T-helper 17 cell (primary cell): Measurements from ENCODE around the gene DSCAM. TPM values are rescaled to one million over a fixed set of nuclear protein-coding genes. Genes with fewer than 3 reads are reported as not detected.
"Not testable (repeated sequence)": the region's sequence is repeated elsewhere in the genome, so short reads cannot be mapped to it uniquely, and the experiment has no call there.

Source experiments
- ATAC-seq: fragments of 150-1000 bp; cut with Tn5 transposase; 2 replicates; pipeline ENCODE4 v1.10.0; 2021; ENCODE audit warnings: mild to moderate bottlenecking, moderate library complexity
- DNase-seq, 3 donors: peaks; one replicate each; pipeline versions ENCODE4 v3.0.0 to v3.0.0-alpha.2; 2020 to 2021
- H3K9me3 ChIP-seq: one replicate; pipeline ENCODE4 v1.7.0; 2013; ENCODE audit warnings: low read length, mild to moderate bottlenecking; ENCODE audit not compliant: control insufficient read depth, poor library complexity, severe bottlenecking
- H3K27ac Mint-ChIP-seq: one replicate; pipeline ENCODE4 v1.8.0; 2022; ENCODE audit warnings: mild to moderate bottlenecking, moderate library complexity, mixed read lengths
- H3K27me3 Mint-ChIP-seq: one replicate; pipeline ENCODE4 v1.8.0; 2022; ENCODE audit warnings: mixed read lengths
- H3K36me3 Mint-ChIP-seq: one replicate; pipeline ENCODE4 v1.8.0; 2022; ENCODE audit warnings: low read depth, mixed read lengths
- H3K4me1 Mint-ChIP-seq: one replicate; pipeline ENCODE4 v1.8.0; 2022; ENCODE audit warnings: mild to moderate bottlenecking, mixed read lengths
- H3K4me3 Mint-ChIP-seq: one replicate; pipeline ENCODE4 v1.8.0; 2022; ENCODE audit warnings: mild to moderate bottlenecking, moderate library complexity, mixed read lengths
- total RNA-seq, 4 donors: library from RNA in 2 of 4; stranded (reverse) in 2 of 4; gene quantifications; one replicate each; pipeline ENCODE4 v1.2.3 and lab custom pipeline; 2022 to 2026

DSCAM gene
- total RNA-seq, 2 donors from 2014 or later: not detected

DNA sequence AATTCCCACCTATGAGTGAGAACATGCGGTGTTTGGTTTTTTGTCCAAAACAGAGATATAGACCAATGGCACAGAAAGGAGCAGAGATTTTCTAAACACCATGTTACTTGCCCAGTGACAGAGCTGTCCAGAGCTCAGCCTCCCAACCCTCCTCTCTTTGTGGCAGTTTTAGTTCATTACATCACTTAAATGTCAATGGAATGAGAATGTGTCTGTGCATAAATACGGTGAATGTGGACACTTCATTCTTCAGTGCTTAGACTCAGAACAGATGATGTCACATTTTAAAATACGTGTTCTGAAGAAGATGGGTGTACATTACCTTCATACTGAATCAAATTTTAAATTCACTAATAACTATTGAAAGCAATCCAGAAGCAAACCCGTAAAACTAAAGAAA lies 374.9 kb downstream of the DSCAM start:
- no peaks in the 10 kb centered on the region for H3K9me3 ChIP-seq
- Mint-ChIP-seq H3K4me3 (no peak overlapping the region), H3K4me1 (no peaks in the 10 kb centered on the region), H3K36me3 (no peaks in the 10 kb centered on the region), H3K27me3 (no peaks in the 10 kb centered on the region), H3K27ac (no peak overlapping the region)
- ATAC-seq (no peak), DNase-seq (no peak)

DNA sequence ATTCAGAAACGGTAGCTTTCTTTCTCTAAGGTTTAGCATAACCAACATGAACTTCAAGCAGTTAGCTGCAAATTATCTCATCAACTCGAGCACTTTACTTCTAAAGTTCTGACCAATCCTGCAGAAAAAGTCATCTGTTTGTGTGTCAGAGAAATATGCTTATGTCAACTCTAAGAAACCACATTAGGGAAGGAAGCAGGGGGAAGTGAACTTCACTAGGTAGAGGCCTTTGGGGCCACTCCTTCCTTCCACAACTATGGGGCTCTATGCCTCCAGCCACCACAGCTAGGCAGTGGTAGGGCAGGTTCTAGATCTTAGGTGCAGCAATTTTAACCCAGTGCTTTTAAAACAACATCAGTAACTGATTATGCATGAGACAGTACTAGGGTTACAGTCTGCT lies 375.9 kb downstream of the DSCAM start:
- Mint-ChIP-seq H3K4me1 (no peaks in the 10 kb centered on the region), H3K27ac (no peak overlapping the region), H3K4me3 (no peak overlapping the region), H3K27me3 (no peaks in the 10 kb centered on the region), H3K36me3 (no peaks in the 10 kb centered on the region)
- no peaks in the 10 kb centered on the region for H3K9me3 ChIP-seq
- no peak for DNase-seq
- ATAC-seq: no peak

DNA sequence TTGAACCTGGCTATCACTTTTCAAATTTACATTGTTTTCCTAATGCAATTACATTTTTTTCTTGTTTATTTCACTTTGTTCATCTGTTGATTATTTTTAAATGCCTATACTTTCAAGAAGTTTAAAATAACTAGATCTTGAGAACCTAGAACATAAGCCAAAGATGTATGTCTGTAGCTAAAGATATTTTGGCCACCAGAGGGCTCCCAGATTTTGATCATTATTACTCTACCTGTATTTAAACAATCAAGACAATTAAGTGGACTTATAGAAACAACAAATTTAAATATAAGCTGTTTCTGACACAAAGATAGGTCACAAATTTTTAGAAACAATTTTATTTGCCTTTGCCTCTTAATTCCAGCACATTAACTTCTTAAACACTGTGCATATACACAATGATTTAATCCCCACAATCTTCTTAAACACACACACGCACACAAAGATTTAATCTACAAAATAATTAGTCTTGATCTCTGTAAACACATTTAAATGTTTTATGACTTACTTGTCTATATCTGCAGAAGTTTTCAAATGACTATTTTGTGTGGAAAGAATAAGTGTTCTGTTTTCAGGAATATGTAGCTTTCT lies 380.0 kb downstream of the DSCAM start:
- ATAC-seq (no peak), DNase-seq (no peak)
- Mint-ChIP-seq H3K4me3 (no peak overlapping the region), H3K36me3 (no peaks in the 10 kb centered on the region), H3K4me1 (no peaks in the 10 kb centered on the region), H3K27ac (no peak overlapping the region), H3K27me3 (no peaks in the 10 kb centered on the region)
- no peaks in the 10 kb centered on the region for H3K9me3 ChIP-seq

DNA sequence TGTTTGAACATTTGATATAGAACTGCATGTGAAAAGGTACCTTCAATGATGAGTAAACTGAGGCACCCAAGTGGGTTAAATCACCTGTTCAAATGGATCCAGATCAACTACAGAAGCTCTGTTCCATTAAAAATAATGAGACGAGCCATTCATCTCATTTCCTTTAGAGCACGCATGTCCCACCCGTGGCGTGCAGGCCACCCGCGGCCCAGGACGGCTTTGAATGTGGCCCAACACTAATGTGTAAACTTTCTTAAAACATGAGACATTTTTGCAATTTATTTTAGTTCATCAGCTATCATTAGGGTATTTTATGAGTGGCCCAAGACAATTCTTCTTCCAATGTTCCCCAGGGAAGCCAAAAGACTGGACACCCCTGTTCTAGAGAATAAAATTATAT lies 381.6 kb downstream of the DSCAM start:
- DNase-seq (no peak), ATAC-seq (no peak)
- H3K36me3 Mint-ChIP-seq: no peaks in the 10 kb centered on the region
- H3K27me3 Mint-ChIP-seq: no peaks in the 10 kb centered on the region
- H3K4me3 Mint-ChIP-seq: no peak overlapping the region
- no peaks in the 10 kb centered on the region for H3K9me3 ChIP-seq
- H3K27ac Mint-ChIP-seq: no peak overlapping the region
- no peaks in the 10 kb centered on the region for H3K4me1 Mint-ChIP-seq

DNA sequence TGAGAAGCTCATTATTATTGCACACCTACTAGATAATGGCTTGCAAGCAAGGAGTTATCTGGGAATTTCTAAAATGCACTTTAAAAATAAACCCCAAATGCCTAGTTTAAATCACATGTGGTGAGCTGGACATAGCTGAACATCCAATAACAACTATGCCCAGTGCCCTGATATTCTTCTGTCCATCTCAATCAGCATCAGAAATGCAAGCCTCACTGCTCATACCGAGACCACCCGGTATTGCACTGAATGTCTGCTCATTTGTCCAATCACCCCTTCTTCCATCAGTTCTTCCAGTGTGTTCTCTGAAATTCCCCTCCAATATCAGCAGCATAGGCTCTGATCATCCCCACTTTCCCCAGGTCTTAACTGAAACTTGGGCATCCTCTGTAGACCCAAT lies 383.8 kb downstream of the DSCAM start:
- Mint-ChIP-seq H3K4me1 (no peaks in the 10 kb centered on the region), H3K27ac (no peak overlapping the region), H3K27me3 (no peaks in the 10 kb centered on the region), H3K4me3 (no peak overlapping the region), H3K36me3 (no peaks in the 10 kb centered on the region)
- ATAC-seq: no peak
- DNase-seq: no peak
- H3K9me3 ChIP-seq: no peaks in the 10 kb centered on the region

DNA sequence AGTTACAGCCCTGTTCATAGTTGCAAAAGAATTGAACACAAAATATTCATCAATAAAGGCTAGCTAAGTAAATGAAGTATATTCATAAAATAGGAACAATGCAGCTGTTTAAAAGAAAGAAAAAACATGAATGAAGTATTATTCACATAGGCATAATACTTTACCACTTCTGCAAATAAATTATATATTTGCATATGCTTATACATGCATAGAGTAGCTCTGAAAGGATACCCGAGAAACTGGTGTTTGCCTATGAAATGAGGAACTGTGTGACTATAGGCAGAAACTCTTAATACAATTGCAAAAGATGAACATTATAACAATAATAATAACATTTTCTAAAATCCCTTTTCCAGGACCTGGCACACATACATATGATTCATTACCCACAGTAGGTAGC lies 385.9 kb downstream of the DSCAM start:
- no peak overlapping the region for H3K27ac Mint-ChIP-seq
- H3K4me3 Mint-ChIP-seq: no peak overlapping the region
- H3K4me1 Mint-ChIP-seq: no peaks in the 10 kb centered on the region
- no peaks in the 10 kb centered on the region for H3K9me3 ChIP-seq
- no peaks in the 10 kb centered on the region for H3K27me3 Mint-ChIP-seq
- DNase-seq: no peak
- ATAC-seq: no peak
- no peaks in the 10 kb centered on the region for H3K36me3 Mint-ChIP-seq

DNA sequence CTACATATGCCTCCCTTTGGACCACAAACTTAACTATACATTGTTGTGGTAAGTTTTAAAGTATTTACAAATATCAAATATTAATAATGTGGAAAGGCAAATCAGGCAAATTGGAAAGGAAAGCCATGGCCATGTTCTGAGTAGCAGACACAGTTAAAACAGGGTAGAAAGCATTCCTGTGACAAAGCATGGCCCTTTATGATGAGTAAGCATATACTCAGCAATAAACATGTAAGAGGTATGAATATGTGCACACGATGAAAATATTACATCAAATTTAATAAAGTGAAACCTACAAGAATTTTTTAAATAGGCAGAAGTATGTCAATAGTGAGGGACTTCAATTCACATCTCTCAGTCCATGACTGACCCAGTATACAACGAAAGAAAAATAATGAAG lies 389.2 kb downstream of the DSCAM start:
- Mint-ChIP-seq H3K4me1 (no peaks in the 10 kb centered on the region), H3K27me3 (no peaks in the 10 kb centered on the region), H3K4me3 (no peak overlapping the region), H3K36me3 (no peaks in the 10 kb centered on the region), H3K27ac (no peak overlapping the region)
- ATAC-seq: no peak
- no peak for DNase-seq
- H3K9me3 ChIP-seq: no peaks in the 10 kb centered on the region

DNA sequence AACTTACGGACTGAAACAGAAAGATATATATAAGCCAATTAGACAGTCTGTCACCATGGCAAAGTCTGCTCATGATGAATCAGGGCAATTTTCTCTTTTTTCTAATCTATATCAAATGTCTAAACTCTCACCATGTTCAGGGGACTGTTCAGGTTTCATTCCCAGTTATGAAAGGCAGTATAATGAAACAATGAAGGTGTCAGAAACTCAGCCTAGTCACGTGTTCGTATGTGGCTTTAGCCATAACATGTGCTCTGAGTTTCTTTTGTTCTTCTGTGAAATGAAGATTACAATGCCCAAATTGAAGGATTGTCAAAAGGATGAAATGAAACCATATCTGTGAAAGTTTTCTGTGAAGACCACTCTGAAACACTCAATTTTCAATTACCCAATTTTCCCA lies 392.9 kb downstream of the DSCAM start:
- H3K9me3 ChIP-seq: no peaks in the 10 kb centered on the region
- H3K27me3 Mint-ChIP-seq: no peaks in the 10 kb centered on the region
- H3K4me3 Mint-ChIP-seq: no peak overlapping the region
- no peaks in the 10 kb centered on the region for H3K36me3 Mint-ChIP-seq
- ATAC-seq (no peak), DNase-seq (no peak)
- no peak overlapping the region for H3K27ac Mint-ChIP-seq
- H3K4me1 Mint-ChIP-seq: no peaks in the 10 kb centered on the region

DNA sequence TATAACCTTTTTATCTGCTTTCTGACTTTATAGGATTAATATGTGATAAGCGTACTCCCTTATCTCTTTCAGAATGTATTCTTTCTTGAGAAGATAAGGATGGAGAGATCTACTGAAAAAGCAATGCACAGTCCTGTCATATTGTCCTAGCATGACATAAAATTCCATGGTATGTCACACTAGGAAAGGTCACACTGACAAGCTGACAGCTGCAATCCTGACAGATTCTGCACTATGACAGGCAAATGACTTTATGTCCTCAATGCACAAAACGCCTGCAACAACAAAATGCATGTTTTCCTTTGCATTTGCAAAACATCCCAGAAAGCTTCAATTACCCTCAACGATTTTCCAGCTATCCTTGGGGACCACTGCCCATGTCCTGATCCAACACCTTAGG lies 393.8 kb downstream of the DSCAM start:
- Mint-ChIP-seq H3K27ac (no peak overlapping the region), H3K27me3 (no peaks in the 10 kb centered on the region), H3K4me3 (no peak overlapping the region), H3K36me3 (no peaks in the 10 kb centered on the region), H3K4me1 (no peaks in the 10 kb centered on the region)
- ATAC-seq (no peak), DNase-seq (no peak)
- H3K9me3 ChIP-seq: no peaks in the 10 kb centered on the region

DNA sequence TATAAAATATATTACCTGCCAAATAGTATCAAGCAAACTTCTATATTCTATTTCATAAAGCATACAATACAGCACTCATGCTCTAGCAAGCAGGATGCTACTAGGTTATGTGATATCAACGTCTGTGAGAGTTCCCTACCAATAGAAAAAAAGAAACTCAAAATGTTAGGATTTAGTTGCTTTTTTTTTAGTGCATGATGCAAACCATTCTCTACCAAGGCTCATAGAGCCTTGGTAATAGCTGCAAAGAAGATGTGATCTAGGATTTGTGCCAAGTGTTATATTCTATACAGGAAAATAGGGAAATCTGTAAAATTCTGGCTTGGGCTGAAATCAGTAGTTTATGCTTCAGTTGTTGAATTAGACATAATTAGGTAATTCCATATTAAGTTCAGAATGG lies 394.4 kb downstream of the DSCAM start:
- no peaks in the 10 kb centered on the region for H3K27me3 Mint-ChIP-seq
- no peak overlapping the region for H3K27ac Mint-ChIP-seq
- no peak overlapping the region for H3K4me3 Mint-ChIP-seq
- H3K36me3 Mint-ChIP-seq: no peaks in the 10 kb centered on the region
- no peak for DNase-seq
- ATAC-seq: no peak
- H3K9me3 ChIP-seq: no peaks in the 10 kb centered on the region
- H3K4me1 Mint-ChIP-seq: no peaks in the 10 kb centered on the region

DNA sequence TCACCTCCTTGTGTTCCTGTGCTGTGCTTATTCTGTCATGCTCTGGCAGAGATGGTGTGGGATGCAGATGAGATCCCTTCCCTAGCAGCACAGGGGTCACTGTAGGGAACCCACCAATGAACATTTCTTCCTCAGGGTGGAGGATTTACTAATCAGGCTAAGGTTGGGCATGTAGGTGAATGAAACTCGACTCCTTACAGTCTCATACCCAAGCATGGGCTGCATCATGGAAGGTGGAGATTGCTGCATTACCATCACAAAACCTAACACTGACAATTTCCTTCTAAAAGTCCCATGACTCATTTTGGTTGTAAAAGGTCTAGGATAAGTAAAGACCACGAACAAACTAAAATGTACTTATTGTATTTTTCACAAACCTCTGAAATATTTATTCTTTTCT lies 399.9 kb downstream of the DSCAM start:
- ATAC-seq (no peak), DNase-seq (no peak)
- H3K36me3 Mint-ChIP-seq: no peaks in the 10 kb centered on the region
- H3K27me3 Mint-ChIP-seq: no peaks in the 10 kb centered on the region
- peaks cover 2% of the 10 kb centered on the region for H3K9me3 ChIP-seq
- no peaks in the 10 kb centered on the region for H3K4me1 Mint-ChIP-seq
- no peak overlapping the region for H3K4me3 Mint-ChIP-seq
- no peak overlapping the region for H3K27ac Mint-ChIP-seq

DNA sequence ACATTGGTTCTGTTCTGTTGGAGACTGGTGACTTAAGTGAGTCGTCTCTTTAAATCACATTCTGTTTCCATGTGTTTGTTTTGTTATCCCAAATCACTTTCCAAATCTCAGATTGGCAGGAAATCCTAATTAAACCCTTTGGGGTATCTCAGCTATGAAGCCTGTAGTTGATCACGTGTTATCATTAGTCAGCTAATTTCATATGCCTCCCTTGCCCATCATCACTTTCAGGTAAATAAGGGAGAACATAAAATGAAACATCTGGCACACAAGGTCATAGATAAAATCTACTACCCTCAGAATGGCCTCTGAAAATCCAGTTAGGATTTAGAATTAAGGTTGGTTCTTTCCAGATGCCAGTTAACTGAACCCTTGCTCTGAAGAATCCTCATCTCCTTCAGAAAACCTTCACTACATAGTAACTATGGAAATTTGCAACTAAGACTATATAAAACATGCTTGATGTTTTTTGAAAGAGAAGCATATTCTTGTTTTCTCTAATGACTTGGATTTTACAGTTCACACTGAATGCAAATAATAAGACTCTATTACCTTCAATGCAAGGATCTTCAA lies 401.5 kb downstream of the DSCAM start:
- ATAC-seq: no peak

DNA sequence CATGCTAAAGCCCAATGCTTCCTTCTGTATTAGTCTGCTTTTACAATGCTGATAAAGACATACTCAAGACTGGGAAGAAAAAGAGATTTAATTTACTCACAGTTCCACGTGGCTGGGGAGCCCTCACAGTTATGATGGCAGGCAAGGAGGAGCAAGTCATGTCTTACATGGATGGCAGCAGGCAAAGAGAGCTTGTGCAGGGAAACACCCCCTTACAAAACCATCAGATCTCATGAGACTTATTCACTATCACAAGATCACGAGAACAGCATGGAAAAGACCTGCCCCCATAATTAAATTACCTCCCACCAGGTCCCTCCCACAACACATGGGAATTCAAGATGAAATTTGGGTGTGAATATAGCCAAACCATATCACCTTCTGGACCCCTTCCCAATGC lies 407.4 kb downstream of the DSCAM start:
- H3K27ac Mint-ChIP-seq, H3K9me3 ChIP-seq, H3K4me3 Mint-ChIP-seq, ATAC-seq, H3K27me3 Mint-ChIP-seq, DNase-seq, H3K4me1 Mint-ChIP-seq, H3K36me3 Mint-ChIP-seq: not testable (repeated sequence)

More for the DNA sequence above, 401.5 kb downstream of the DSCAM start:
- no peak overlapping the region for H3K4me3 Mint-ChIP-seq
- H3K4me1 Mint-ChIP-seq: no peaks in the 10 kb centered on the region
- no peaks in the 10 kb centered on the region for H3K36me3 Mint-ChIP-seq
- H3K9me3 ChIP-seq: peaks cover 2% of the 10 kb centered on the region
- no peaks in the 10 kb centered on the region for H3K27me3 Mint-ChIP-seq
- no peak overlapping the region for H3K27ac Mint-ChIP-seq
- no peak for DNase-seq

DNA sequence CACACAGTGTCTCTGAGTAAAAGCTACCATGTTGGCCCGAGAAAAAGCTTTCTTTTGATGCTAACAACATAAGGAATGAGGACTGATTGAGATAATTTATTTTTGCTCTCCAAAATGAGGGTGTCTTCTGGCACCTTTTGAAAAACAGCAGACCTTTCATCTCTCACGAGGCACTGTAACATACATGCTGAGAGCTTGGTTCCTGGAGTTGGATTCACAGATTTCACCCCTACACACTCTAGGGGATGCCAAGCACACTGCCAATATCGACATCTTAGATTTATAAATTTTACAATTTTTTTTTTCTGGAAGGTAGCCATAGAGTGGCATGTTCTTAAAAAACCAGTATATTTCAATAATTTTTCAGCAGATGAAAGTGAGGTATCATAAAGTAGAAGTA lies 408.3 kb downstream of the DSCAM start:
- Mint-ChIP-seq H3K36me3 (no peaks in the 10 kb centered on the region), H3K27ac (no peak overlapping the region), H3K4me3 (no peak overlapping the region), H3K27me3 (no peaks in the 10 kb centered on the region), H3K4me1 (no peaks in the 10 kb centered on the region)
- ATAC-seq: no peak
- DNase-seq: no peak
- H3K9me3 ChIP-seq: no peaks in the 10 kb centered on the region
